HT-29 (cell line): Measurements from ENCODE around the gene XPA. TPM values are rescaled to one million over a fixed set of nuclear protein-coding genes. Genes with fewer than 3 reads are reported as not detected.
"Not testable (repeated sequence)": the region's sequence is repeated elsewhere in the genome, so short reads cannot be mapped to it uniquely, and the experiment has no call there.

Source experiments
- DNase-seq: peaks from one replicate; pipeline ENCODE4 v3.0.0-alpha.2; 2015; ENCODE audit warnings: low spot score
- total RNA-seq: library from RNA; depleted of rRNA; stranded (reverse); fragments of >200 nt; shearing (Covaris generic); gene quantifications from 2 replicates; pipeline ENCODE4 v1.2.3, GENCODE V29; 2014; rRNA removed

Gene XPA
- 5.7 and 7.1 TPM in 2 replicates for total RNA-seq

DNA sequence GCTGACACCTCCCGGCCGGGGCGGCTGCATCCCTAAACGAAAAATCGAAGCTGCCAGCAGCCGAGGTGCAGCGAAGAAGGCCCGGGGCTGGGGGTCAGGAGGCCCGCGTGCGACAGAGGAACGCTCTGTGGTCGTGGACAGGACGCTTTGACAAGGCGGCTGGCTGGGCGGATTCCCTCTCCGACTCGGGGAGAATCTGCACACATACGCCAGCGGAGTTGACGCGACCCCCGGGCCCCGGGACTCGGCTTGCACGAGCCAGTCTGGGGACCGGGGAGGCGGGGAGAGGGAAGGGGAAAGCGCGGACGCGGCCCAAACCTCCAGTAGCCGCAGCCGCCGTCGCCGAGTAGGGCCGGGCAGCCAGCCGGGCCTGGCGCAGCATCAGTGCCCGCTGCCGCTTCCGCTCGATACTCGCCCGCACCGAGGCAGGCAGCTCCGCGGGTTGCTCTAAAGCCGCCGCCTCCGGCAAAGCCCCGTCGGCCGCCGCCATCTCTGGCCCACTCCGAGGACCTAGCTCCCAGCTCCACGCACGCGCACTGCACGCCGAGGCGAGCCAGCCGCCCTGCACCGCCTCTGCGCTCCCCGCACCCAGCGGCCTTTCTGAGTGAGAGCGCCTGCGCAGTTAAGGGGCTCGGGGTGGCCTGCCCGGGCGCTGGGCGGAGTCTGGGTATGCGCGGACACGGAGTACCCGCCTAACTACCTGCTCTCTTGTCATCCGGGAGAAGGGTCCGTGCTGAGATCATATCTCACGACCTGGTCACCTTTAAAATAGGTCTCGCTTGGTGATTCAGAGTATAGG lies at the start of gene XPA:
TSS of gene XPA (minus strand) at position 538 of the 799 bp plus-strand sequence. CDS start at position 490, 48 bp downstream.
- peak; percentile 96 for DNase-seq

- DNase-seq = no peak
These were observed 47.9 kb upstream of the XPA start for GRCh38 chr9:97744710-97745708.

DNA sequence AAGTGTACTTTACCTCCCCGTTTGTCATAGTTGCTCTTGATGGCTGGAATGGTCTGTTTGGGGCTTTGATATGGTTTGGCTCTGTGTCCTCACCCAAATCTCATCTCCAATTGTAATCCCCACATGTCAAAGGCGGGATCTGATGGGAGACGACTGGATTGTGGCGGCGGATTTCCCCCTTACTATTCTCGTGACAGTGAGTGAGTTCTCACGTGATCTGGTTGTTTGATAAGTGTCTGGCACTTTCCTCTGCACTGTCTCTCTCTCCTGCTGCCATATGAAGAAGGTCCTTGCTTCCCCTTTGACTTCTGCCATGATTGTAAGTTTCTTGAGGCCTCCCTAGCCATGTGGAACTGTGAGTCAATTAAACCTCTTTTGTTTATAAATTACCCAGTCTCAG lies 46.9 kb upstream of the XPA start:
- DNase-seq = not testable (repeated sequence)

DNA sequence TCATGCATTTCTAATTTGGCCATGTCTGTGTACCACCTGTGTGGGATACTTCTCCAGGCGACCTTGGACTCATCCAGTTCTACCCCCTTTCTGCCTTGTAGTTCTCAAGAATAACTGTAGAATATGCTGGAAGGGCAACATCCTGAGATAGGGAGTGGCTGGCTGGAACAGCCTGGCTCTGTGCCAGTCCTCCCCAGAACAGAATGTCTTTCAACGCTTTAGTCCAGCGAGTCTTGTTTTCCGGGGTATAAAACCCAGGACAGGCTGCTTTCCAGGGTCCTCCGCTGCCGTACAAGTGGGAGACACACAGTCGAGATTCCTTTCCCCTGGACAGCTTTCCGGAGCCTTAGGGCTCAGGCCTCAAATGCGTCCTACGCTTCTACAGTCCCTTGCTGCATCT lies 45.4 kb upstream of the XPA start:
- DNase-seq = no peak

DNA sequence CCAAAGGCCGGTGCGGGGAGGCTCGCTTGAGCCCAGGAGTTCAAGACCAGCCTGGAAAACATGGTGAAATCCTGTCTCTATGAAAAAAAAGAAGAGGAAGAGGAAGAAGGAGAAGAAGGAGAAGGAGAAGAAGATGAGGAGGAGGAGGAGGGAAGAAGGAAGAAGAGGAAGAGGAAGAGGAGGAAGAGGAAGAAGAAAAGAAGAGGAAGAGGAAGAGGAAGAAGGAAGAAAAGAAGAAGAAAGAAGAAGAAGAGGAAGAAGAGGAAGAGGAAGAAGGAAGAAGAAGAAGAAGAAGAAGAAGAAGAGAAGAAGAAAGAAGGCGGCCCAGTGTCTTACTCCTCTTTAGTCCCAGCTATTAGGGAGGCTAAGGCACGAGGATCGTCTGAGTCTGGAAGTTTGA lies 44.8 kb upstream of the XPA start:
- DNase-seq = no peak

DNA sequence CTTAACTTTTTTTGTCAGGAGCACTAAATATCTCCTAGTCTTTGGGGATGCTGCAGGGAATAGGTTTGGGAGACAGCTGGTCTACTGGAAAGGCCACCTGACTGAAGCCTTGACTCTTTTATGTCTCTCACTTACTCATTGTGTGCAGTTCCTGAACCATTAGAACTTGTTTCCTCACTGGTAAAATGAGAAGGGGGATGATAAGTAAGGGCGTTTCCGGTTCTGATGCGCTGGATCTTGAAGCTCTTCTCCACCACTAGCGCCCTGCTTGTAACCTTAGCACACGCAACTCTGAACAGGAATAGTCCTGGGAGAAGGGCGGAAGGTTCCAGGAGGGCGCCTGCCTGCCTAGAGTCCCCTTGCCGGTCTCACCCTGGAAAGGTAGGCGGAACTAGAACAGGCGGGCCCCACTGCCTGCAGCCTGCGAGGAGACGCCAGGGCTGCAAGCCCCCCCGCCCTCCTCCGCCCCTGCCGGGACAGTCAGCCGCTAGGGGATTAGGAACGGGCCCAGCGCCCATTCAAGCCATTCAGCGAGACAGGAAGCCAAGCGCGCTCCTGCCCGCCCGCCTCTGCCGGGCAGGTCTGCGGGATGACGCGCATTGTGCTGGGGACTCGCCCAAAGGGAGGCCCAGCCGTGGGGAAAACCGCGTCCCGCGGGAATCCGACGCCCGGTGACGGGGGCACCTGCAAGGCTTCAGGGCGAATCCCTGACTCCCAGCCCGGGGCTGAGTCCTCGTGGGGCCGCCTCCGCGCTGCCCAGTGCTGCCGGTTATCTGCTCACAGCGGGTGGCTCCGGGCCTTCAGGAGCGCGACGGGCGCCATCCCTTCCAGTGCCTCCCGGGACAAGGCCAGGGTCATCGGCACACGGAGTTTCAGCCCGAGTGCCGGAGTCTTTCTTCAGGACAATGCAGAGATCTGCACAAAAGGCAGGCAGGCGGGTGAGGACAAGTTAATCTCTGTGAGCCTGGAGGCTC lies 44.0 kb upstream of the XPA start:
- no peak for DNase-seq

- peak; percentile 43 for DNase-seq
These were observed 40.3 kb upstream of the XPA start for GRCh38 chr9:97737429-97737828.

DNA sequence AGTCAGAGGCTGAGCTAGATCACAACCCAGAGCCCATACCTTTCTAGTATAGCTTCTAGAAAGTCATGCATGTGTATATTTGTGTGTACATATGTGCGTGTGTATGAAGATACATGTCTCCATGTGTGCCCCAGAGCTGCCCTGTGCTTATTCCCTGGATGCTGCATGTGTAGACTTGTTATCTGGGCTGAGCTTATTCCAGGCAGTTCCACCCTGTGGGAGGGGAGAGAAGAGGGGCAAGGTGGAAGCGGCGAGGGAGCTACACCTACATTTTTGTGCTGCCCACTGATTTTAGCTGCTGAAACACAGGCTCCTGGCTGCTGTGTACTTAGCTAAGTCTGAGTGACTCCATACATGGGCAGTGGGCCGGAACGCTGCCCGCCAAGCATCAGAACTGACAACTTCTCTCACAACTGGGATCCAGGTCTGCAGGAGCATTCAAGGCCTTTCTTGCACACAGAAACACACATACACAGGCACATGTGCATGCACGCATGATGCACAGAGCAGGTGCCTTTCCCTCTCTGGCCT lies 38.0 kb upstream of the XPA start:
- DNase-seq = no peak

GRCh38 chr9:97726716-97727115 lies 29.6 kb upstream of the XPA start:
- no peak for DNase-seq

DNA sequence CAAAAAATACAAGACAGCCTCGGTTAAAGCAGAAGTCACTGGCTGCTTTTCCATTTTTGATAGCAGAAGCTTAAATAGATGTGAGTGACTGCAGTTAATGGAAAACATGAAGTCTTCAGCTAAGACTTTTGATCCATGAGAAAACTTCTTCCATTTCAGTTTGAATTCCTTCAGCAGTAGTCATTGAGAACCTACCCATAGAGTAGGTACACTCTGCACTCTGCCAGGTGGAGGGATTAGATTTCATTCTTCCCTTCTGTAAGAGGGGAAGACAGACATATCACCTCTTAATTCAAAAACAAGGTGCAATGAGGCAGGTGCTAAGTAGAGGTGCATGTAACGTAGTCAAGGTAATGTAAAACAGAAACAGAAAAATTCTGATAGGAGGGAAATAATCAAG lies 26.7 kb upstream of the XPA start:
- no peak for DNase-seq

DNA sequence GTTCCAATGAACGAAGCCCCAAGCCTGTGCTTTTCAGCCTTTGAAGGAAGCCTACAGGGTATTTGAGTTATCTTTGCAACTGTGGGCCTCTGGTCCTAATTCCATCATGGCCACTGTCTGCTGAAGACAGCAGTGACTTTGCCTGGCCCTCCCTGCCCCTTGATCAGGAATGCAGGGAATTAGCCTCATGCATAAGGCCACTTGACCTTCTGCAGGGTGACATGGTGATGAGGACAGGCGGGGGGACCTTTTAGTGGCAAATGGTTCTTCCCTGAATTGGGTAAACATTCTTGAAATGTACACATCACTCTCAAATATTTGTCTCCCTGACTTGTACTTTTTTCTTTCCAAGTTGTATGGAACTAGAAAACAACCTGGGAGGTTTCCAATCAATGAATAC lies 25.2 kb upstream of the XPA start:
- no peak for DNase-seq

- no peak for DNase-seq
These were observed 24.3 kb upstream of the XPA start for GRCh38 chr9:97721396-97721795.

DNA sequence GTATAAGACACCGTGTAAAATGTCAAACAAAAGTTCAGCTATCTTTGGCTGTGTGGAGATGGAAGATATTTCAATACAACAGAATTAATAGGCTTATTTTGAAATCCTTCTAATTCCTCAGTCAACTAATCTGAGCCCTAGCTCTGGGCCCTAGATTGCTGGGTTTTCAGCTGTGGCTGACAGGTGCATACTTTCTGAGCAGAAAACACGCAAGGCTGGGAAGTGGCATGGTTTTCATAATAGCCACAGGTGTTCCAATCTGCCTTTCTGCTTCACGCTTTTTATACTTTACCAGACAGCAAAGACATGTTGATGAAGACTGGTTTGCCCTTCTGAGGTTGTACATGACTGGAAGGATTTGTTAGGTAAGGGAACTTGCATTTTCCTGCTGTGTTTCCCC lies 20.7 kb upstream of the XPA start:
- DNase-seq = no peak

DNA sequence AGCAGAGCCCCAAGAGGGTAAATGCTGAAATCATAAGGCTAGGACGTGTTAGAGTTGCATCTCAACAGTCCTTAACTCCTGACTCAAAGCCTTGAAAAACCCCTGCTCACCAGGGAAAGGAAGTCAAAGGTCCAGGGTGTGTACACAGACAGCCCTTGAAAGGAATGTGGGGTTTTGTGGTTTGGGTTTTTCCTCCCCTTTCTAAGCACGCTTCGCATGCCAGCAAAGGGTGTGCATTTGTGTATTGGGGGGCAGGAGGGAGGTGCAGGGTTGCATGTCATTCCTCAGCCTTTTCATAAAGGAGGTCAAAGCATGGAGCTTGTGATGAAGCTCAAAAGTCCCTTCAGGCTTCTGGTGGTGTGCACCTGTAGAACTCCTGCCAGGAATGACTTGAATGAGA lies 17.3 kb upstream of the XPA start:
- peak; percentile 94 for DNase-seq

GRCh38 chr9:97711223-97711626 lies 14.1 kb upstream of the XPA start:
- no peak for DNase-seq

- DNase-seq = peak; percentile 85
These were observed 13.4 kb upstream of the XPA start for GRCh38 chr9:97710356-97711222.

GRCh38 chr9:97706246-97706645 lies 9.1 kb upstream of the XPA start:
- DNase-seq = no peak

DNA sequence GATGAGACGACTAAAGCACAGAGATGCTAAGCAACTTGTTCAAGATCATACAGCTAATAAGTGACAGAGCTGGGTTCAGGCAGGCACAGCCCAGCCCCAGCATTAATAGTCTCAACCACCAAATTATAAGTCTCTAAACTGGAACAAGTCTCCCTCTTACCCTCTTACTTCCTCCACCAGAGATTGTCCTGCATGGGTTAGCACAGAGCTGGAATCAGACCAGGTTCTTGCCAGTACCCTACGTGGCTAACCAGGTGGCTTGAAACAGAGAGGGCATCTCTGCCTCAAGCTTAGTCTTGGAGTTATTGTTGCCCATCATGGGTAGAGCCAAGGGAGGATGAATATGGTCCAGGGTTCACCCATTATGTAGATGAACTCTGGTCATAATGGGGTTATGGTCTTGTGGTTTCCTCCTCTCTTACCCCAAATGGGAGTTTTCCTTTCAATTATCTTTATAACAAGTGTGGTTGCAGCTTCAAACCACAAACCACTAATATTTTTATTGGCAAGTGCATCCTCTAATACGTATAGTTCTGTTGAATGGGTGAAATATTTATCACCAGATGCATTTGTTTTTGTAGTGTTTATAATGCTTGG lies 8.3 kb upstream of the XPA start:
- peak; percentile 24 for DNase-seq

GRCh38 chr9:97704851-97705250 lies 7.7 kb upstream of the XPA start:
- DNase-seq = no peak

- no peak for DNase-seq
These were observed 7.2 kb upstream of the XPA start for GRCh38 chr9:97704345-97704677.
